ENCODE data around the gene C11orf68. TPM values are rescaled to one million over a fixed set of nuclear protein-coding genes. Genes with fewer than 3 reads are reported as not detected.
A peak's percentile ranks its signal among the peaks of the same experiment; 100 is the strongest.

The C11orf68 gene
- total and polyA plus RNA-seq, 9 of the 15 experiments (the other 6 are each of a cell fraction or from before 2014, with no cell fraction given) = 3.6 to 35.9 (median 12.8) TPM

GRCh38 chr11:65888163-65888814, 30.6 kb downstream of the C11orf68 start, which contains the start of gene FIBP (continued):
- TF ChIP-seq REST (IDR thresholded peaks at IDR 0.05; ENCODE audit: borderline replicate concordance) (peak; percentile 71; the same call in 1 of the 2 replicates), REST (CRISPR knock-in tag; IDR thresholded peaks at IDR 0.05; ENCODE audit: low read depth) (no peak), GTF2E2 (tag; IDR thresholded peaks at IDR 0.05) (peak; percentile 60; the same call in 1 of the 2 replicates), DPF2 (IDR thresholded peaks at IDR 0.05) (no peak; the same call in 1 of the 2 replicates), YBX1 (IDR thresholded peaks at IDR 0.05) (no peak), GABPB2 (CRISPR knock-in tag; conservative IDR thresholded peaks at IDR 0.05) (no peak), XRCC3 (IDR thresholded peaks at IDR 0.05) (no peak), NR2C1 (IDR thresholded peaks at IDR 0.05) (peak; percentile 85), NR2C1 (tag; IDR thresholded peaks at IDR 0.05) (peak; percentile 77), ZNF589 (CRISPR knock-in tag; IDR thresholded peaks at IDR 0.05; ENCODE audit: low read depth) (0 out of 2 replicates have a peak, but pooled peaks have one; percentile 40), ZMIZ1 (IDR thresholded peaks at IDR 0.05; ENCODE audit: low read depth in 2 of 2, low read length in 2 of 2) (peak in 1 of 2 experiments; percentile 75; a peak in 2 of 4 replicates), USF1 (CRISPR knock-in tag; IDR thresholded peaks at IDR 0.05) (no peak), DEAF1 (CRISPR knock-in tag; IDR thresholded peaks at IDR 0.05) (peak; percentile 51; the same call in 1 of the 2 replicates), COPS2 (conservative IDR thresholded peaks at IDR 0.05) (no peak)
